Natural killer cell (primary cell): Measurements from ENCODE around the gene KRTAP4-7. TPM values are rescaled to one million over a fixed set of nuclear protein-coding genes. Genes with fewer than 3 reads are reported as not detected.
"Not testable (repeated sequence)": the region's sequence is repeated elsewhere in the genome, so short reads cannot be mapped to it uniquely, and the experiment has no call there.

Experiments
- ATAC-seq, 3 donors: fragments of 150-1000 bp in 2 of 3; fragments of 200-7000 bp in 1 of 3; cut with Tn5 transposase; 1 replicate in 1 of 3; 2 replicates in 2 of 3; pipeline ENCODE4 v1.10.0; 2021; ENCODE audit warnings: mild to moderate bottlenecking in 2 of 3, moderate library complexity in 2 of 3
- DNase-seq, 2 donors: peaks; one replicate each; pipeline versions ENCODE4 v3.0.0 to v3.0.0-alpha.2; 2013 to 2021; ENCODE audit warnings: mixed read lengths in 1 of 2
- H3K27ac ChIP-seq: one replicate; pipeline ENCODE4 v1.5.1; 2013; ENCODE audit warnings: mild to moderate bottlenecking, low read length
- H3K27me3 ChIP-seq: one replicate; pipeline ENCODE4 v1.6.1; 2013; ENCODE audit warnings: low read length; ENCODE audit not compliant: control insufficient read depth, insufficient read depth
- H3K36me3 ChIP-seq: one replicate; pipeline ENCODE4 v1.6.1; 2013; ENCODE audit warnings: low read length; ENCODE audit not compliant: control insufficient read depth, insufficient read depth
- H3K4me1 ChIP-seq: one replicate; pipeline ENCODE4 v1.6.1; 2013; ENCODE audit warnings: low read length; ENCODE audit not compliant: control insufficient read depth, insufficient read depth
- H3K4me3 ChIP-seq: one replicate; pipeline ENCODE4 v1.5.1; 2013; ENCODE audit warnings: low read length
- H3K9me3 ChIP-seq: one replicate; pipeline ENCODE4 v1.6.1; 2013; ENCODE audit warnings: low read length; ENCODE audit not compliant: control insufficient read depth, insufficient read depth
- H3K27ac Mint-ChIP-seq, 2 donors: one replicate each; pipeline ENCODE4 v1.8.0; 2022; ENCODE audit warnings: mild to moderate bottlenecking in 2 of 2, mixed read lengths in 2 of 2, moderate library complexity in 1 of 2
- H3K27me3 Mint-ChIP-seq, 2 donors: one replicate each; pipeline ENCODE4 v1.8.0; 2022; ENCODE audit warnings: low read depth in 2 of 2, mixed read lengths in 2 of 2
- H3K36me3 Mint-ChIP-seq: one replicate; pipeline ENCODE4 v1.8.0; 2022; ENCODE audit warnings: mixed read lengths
- H3K4me1 Mint-ChIP-seq, 2 donors: one replicate each; pipeline ENCODE4 v1.8.0; 2022; ENCODE audit warnings: mixed read lengths in 2 of 2
- H3K4me3 Mint-ChIP-seq: one replicate; pipeline ENCODE4 v1.8.0; 2022; ENCODE audit warnings: mild to moderate bottlenecking, moderate library complexity, mixed read lengths
- H3K9me3 Mint-ChIP-seq, 2 donors: one replicate each; pipeline ENCODE4 v1.8.0; 2022; ENCODE audit warnings: mixed read lengths in 2 of 2
- WGBS: methylation state at CpG from one replicate; pipeline ENCODE4 v1.1.7; 2013; ENCODE audit warnings: missing lambda C conversion rate; ENCODE audit not compliant: insufficient coverage; 5-methylcytosine and 5-hydroxymethylcytosine counted together
- intact Hi-C: fragments of 100-400 bp; cut with micrococcal nuclease; formaldehyde crosslinking; loops from one replicate; pipeline ENCODE4 v1.14.2; 2022
- total RNA-seq, 4 donors: library from RNA; stranded (reverse); fragments of 120-200 nt in 1 of 4; gene quantifications; one replicate each; pipeline versions ENCODE4 v1.2.3 to v1.2.4, GENCODE V29; 2013 to 2022
- TF ChIP-seq, protein P1 (sequence below): fragments of 200-600 bp; IDR thresholded peaks from one replicate; pipeline ENCODE4 v1.8.0; 2022; ENCODE audit warnings: antibody characterized with exemption

The KRTAP4-7 gene
- total RNA-seq, 3 donors from 2014 or later (not counting 1 experiment from before 2014, with no cell fraction given), result not detected

DNA sequence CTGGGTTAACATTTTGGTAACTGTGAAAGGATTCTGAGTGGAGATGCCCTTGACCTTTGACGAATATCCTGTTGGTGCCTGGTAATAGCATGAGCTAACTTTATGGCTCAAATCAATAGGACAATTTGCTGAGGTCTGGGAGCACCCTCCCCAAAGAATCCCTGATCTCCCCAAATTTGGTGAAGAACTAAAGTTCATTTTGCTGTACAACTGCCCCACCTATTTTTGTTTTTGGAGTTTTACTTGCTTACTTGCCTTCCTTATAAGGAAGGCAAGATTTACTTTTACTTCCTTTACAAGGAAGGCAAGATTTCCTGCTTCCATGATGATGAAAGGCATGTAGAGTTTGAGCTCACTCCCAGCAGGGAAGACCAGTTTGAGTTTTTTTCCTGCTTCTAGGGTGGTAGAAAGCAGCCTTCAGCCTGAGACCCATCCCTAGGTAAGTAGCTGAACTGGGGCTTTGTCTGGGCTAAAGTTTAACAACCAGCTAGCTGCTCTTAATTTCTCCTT lies 24.0 kb downstream of the KRTAP4-7 start:
- WGBS, result 82% methylated on average over 1 of the region's 1 CpG
- Mint-ChIP-seq H3K27me3 (peaks cover 11 to 42% of the 10 kb centered on the region in 2 donors), H3K4me3 (no peak overlapping the region), H3K9me3 (no peaks in the 10 kb centered on the region), H3K27ac (no peak overlapping the region), H3K36me3 (no peaks in the 10 kb centered on the region), H3K4me1 (no peaks in the 10 kb centered on the region)
- H3K4me3 ChIP-seq, result no peak overlapping the region
- H3K9me3 ChIP-seq, result no peaks in the 10 kb centered on the region
- H3K36me3 ChIP-seq, result no peaks in the 10 kb centered on the region
- H3K4me1 ChIP-seq, result no peaks in the 10 kb centered on the region
- TF ChIP-seq, protein P1, sequence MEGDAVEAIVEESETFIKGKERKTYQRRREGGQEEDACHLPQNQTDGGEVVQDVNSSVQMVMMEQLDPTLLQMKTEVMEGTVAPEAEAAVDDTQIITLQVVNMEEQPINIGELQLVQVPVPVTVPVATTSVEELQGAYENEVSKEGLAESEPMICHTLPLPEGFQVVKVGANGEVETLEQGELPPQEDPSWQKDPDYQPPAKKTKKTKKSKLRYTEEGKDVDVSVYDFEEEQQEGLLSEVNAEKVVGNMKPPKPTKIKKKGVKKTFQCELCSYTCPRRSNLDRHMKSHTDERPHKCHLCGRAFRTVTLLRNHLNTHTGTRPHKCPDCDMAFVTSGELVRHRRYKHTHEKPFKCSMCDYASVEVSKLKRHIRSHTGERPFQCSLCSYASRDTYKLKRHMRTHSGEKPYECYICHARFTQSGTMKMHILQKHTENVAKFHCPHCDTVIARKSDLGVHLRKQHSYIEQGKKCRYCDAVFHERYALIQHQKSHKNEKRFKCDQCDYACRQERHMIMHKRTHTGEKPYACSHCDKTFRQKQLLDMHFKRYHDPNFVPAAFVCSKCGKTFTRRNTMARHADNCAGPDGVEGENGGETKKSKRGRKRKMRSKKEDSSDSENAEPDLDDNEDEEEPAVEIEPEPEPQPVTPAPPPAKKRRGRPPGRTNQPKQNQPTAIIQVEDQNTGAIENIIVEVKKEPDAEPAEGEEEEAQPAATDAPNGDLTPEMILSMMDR, result no peak
- no peak for ATAC-seq
- no peaks in the 10 kb centered on the region for H3K27me3 ChIP-seq
- intact Hi-C loops, result no loop called here
- DNase-seq, result no peak
- no peak overlapping the region for H3K27ac ChIP-seq

DNA sequence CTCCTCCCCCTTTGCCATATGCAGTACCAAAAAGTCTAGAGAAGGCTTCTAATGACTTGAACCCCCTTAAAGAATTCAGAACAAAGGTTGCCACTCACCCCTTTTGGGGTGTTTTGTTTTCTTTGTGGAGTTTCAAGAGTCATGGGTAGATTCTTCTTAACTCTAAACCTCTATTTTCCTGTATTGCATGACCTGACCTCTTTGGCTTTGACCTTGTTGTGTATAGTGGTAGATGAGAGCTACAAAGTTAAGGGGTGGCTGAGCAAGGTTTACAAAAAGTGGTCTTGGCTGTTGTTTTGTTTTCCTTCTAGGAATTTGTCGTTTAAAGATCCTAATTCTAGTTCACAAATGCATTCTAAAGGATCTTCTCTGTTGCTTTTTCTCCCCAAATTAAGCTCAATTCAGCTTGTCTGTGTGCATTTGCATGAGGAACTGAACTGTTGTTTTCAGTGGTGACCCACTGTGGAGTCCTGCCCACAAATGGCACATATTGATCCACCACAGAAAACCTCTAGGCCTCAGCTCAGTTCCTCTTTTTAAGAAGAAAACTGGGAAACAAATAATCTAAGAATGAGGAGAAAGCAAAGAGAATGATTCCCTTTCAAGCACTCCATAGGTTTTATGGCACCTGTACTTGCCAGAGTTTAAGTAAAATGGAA lies 24.9 kb downstream of the KRTAP4-7 start:
- ATAC-seq, H3K36me3 ChIP-seq, DNase-seq, H3K4me3 ChIP-seq, H3K4me1 ChIP-seq, H3K4me3 Mint-ChIP-seq, H3K9me3 ChIP-seq, intact Hi-C loops, H3K27ac Mint-ChIP-seq, H3K27me3 ChIP-seq, H3K4me1 Mint-ChIP-seq, H3K36me3 Mint-ChIP-seq, H3K9me3 Mint-ChIP-seq, H3K27ac ChIP-seq: not testable (repeated sequence)
- H3K27me3 Mint-ChIP-seq, result peaks cover 11 to 33% of the 10 kb centered on the region in 2 donors
- 40% methylated on average over 1 of the region's 1 CpG for WGBS

DNA sequence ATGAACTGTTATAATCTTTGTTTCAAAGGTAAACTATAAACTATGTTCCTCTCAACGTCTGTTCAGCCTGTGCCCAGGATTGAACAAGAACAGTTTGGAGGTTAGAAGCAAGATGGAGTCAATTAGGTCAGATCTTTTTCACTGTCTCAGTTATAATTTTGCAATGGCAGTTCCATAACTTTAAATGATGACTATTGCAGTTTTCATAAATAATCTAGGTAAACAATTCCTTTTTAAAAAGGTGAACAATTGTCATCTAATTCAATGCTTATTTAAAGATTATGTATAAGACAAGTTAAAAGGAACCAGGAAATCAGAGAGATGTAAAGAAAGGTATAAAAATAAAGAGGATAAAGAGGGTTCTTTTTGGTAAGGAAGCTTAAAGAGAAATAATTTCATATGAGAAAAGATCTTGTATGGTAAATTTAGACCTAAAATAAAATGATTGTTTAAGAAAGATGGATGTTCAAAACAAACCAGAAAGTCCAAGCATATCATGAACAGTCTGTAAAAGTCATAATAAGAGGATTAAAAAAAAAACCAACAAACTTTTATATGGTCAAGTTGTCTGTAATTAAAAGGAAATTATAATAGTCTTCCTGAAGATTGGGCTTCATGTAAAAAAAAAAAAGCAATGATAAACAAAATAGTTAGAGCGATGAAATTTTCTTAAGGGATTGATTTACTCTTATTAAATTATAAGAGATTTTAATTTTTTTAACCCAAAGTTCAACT lies 27.4 kb downstream of the KRTAP4-7 start:
- WGBS, result 40% methylated on average over 1 of the region's 2 CpGs
- H3K4me3 Mint-ChIP-seq, result no peak overlapping the region

DNA sequence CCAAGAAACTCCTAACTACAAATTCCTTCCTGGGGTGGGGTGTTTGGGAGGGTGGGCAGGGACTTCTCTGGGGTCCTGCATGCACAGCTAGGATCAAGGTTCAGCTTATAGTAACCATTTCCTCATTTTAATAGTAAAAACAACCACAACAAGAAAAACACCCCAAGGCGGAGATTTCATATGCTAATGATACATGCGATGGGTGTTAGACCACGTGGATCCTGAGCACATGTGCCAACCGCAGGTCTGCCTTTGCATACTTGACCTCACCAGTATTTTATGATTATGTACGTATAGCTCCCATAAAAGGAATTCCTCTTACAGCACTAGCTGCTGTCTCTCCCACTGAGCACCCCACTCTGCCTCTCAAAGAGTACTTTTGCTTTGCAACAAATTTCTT lies 32.3 kb downstream of the KRTAP4-7 start:
- Mint-ChIP-seq H3K4me1 (peaks cover 9 to 11% of the 10 kb centered on the region in 2 donors), H3K4me3 (no peak overlapping the region), H3K27me3 (peaks cover 15 to 51% of the 10 kb centered on the region in 2 donors), H3K27ac (no peak overlapping the region), H3K9me3 (no peaks in the 10 kb centered on the region), H3K36me3 (no peaks in the 10 kb centered on the region)
- Histone ChIP-seq H3K27me3 (no peaks in the 10 kb centered on the region), H3K27ac (no peak overlapping the region), H3K4me3 (no peak overlapping the region), H3K36me3 (no peaks in the 10 kb centered on the region), H3K9me3 (no peaks in the 10 kb centered on the region), H3K4me1 (peaks cover 3% of the 10 kb centered on the region)
- intact Hi-C loops, result no loop called here
- ATAC-seq, result no peak
- DNase-seq, result no peak
- TF ChIP-seq, protein P1, result no peak
- 52% methylated on average over 5 of the region's 5 CpGs for WGBS

More for the DNA sequence above, 27.4 kb downstream of the KRTAP4-7 start:
- TF ChIP-seq, protein P1, result no peak
- Histone ChIP-seq H3K4me3 (no peak overlapping the region), H3K4me1 (no peaks in the 10 kb centered on the region), H3K36me3 (no peaks in the 10 kb centered on the region), H3K27ac (no peak overlapping the region), H3K27me3 (no peaks in the 10 kb centered on the region), H3K9me3 (no peaks in the 10 kb centered on the region)
- DNase-seq, result no peak
- no peak for ATAC-seq
- peaks cover 10 to 45% of the 10 kb centered on the region in 2 donors for H3K27me3 Mint-ChIP-seq
- H3K9me3 Mint-ChIP-seq, result no peaks in the 10 kb centered on the region
- H3K36me3 Mint-ChIP-seq, result no peaks in the 10 kb centered on the region
- intact Hi-C loops, result no loop called here
- no peak overlapping the region for H3K27ac Mint-ChIP-seq
- no peaks in the 10 kb centered on the region for H3K4me1 Mint-ChIP-seq

DNA sequence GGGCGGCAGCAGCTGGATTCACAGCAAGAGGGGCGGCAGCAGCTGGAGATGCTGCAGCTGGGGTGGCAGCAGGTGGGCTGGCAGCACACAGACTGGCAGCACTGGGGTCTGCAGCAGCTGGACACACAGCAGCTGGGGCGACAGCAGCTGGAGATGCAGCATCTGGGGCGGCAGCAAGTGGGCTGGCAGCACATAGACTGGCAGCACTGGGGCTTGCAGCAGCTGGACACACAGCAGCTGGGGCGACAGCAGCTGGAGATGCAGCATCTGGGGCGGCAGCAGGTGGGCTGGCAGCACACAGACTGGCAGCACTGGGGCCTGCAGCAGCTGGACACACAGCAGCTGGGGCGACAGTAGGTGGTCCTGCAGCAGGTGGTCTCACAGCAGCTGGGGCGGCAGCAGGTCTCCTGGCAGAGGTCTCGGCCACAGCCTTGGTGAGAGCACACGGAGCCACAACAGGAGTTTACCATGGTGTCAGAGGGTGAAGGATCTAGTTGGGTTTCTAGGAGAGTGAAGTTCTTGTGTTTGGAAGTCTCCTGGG lies 34.0 kb downstream of the KRTAP4-7 start, which contains the start of gene KRTAP4-11:
TSS of gene KRTAP4-11 (minus strand) at position 528 of the 541 bp plus-strand sequence. CDS start at position 470, 58 bp downstream.
- H3K27ac Mint-ChIP-seq, DNase-seq, H3K27me3 ChIP-seq, intact Hi-C loops, ATAC-seq, H3K9me3 Mint-ChIP-seq, H3K27ac ChIP-seq, H3K36me3 Mint-ChIP-seq, H3K4me1 ChIP-seq, H3K4me3 ChIP-seq, H3K36me3 ChIP-seq, H3K9me3 ChIP-seq, H3K4me3 Mint-ChIP-seq: not testable (repeated sequence)
- H3K4me1 Mint-ChIP-seq, result peaks cover 9 to 11% of the 10 kb centered on the region in 2 donors
- 82% methylated on average over 10 of the region's 10 CpGs for WGBS
- H3K27me3 Mint-ChIP-seq, result peaks cover 18 to 57% of the 10 kb centered on the region in 2 donors
